Stimulated activated effector memory CD8-positive, alpha-beta T cell treated with anti-CD3 and anti-CD28 coated beads, Interleukin-12 subunit alpha, Interleukin-12 subunit beta, amount 100 ng/mL, for 72 hours (primary cell): ENCODE results near the gene THSD4.

Experiments
- ATAC-seq: fragments of 150-1000 bp; cut with Tn5 transposase; 2 replicates; pipeline ENCODE4 v1.10.0; 2021
- DNase-seq, 2 donors: peaks; one replicate each; pipeline ENCODE4 v3.0.0; 2021 to 2022; ENCODE audit warnings: low spot score in 2 of 2
- H3K27ac Mint-ChIP-seq: one replicate; pipeline ENCODE4 v1.8.0; 2022; ENCODE audit warnings: mild to moderate bottlenecking, mixed read lengths
- H3K36me3 Mint-ChIP-seq: one replicate; pipeline ENCODE4 v1.8.0; 2022; ENCODE audit warnings: mild to moderate bottlenecking, mixed read lengths
- H3K4me1 Mint-ChIP-seq: one replicate; pipeline ENCODE4 v1.8.0; 2022; ENCODE audit warnings: mixed read lengths
- H3K4me3 Mint-ChIP-seq: one replicate; pipeline ENCODE4 v1.8.0; 2022; ENCODE audit warnings: mild to moderate bottlenecking, mixed read lengths
- H3K9me3 Mint-ChIP-seq: one replicate; pipeline ENCODE4 v1.8.0; 2022; ENCODE audit warnings: mixed read lengths

THSD4 gene

GRCh38 chr15:71830981-71831380 is 715.7 kb downstream of the THSD4 start:
- H3K4me3 Mint-ChIP-seq, result no peak overlapping the region
- no peak for ATAC-seq

More at GRCh38 chr15:71830981-71831380, 715.7 kb downstream of the THSD4 start:
- Mint-ChIP-seq H3K36me3 (peaks cover 42% of the 10 kb centered on the region), H3K27ac (no peak overlapping the region), H3K9me3 (no peaks in the 10 kb centered on the region), H3K4me1 (no peaks in the 10 kb centered on the region)
- DNase-seq, result no peak
